ENCODE data around the gene PKN1. TPM values are rescaled to one million over a fixed set of nuclear protein-coding genes. Genes with fewer than 3 reads are reported as not detected.
"Not testable (repeated sequence)": the region's sequence is repeated elsewhere in the genome, so short reads cannot be mapped to it uniquely, and the experiment has no call there.

Gene PKN1
- total RNA-seq, 3 donors from 2014 or later, result 171 to 213 (median 197) TPM

- Mint-ChIP-seq H3K36me3 (ENCODE audit: insufficient read depth) (peaks cover 36% of the 10 kb centered on the region), H3K4me3 (no peak overlapping the region)
- ATAC-seq, result peak; percentile 96 to 97
These were observed 17.2 kb downstream of the PKN1 start for GRCh38 chr19:14450168-14450874.

GRCh38 chr19:14450876-14451275 is 17.8 kb downstream of the PKN1 start:
- H3K9me3 Mint-ChIP-seq, result no peaks in the 10 kb centered on the region
- H3K36me3 Mint-ChIP-seq (ENCODE audit: insufficient read depth), result peaks cover 36% of the 10 kb centered on the region
- ATAC-seq, result no peak
- H3K4me1 Mint-ChIP-seq (ENCODE audit: low read depth), result peaks cover 12% of the 10 kb centered on the region
- no peaks in the 10 kb centered on the region for H3K27me3 Mint-ChIP-seq (ENCODE audit: low read depth)
- no peak overlapping the region for H3K4me3 Mint-ChIP-seq
- DNase-seq, result no peak

More at GRCh38 chr19:14450168-14450874, 17.2 kb downstream of the PKN1 start:
- Mint-ChIP-seq H3K27me3 (ENCODE audit: low read depth) (no peaks in the 10 kb centered on the region), H3K4me1 (ENCODE audit: low read depth) (peaks cover 12% of the 10 kb centered on the region), H3K9me3 (no peaks in the 10 kb centered on the region)
- peak; percentile 33 for DNase-seq

- peaks cover 29% of the 10 kb centered on the region for H3K36me3 Mint-ChIP-seq (ENCODE audit: insufficient read depth)
- not testable (repeated sequence) for DNase-seq; ATAC-seq; H3K27me3 Mint-ChIP-seq (ENCODE audit: low read depth); H3K9me3 Mint-ChIP-seq; H3K4me3 Mint-ChIP-seq
- peaks cover 12% of the 10 kb centered on the region for H3K4me1 Mint-ChIP-seq (ENCODE audit: low read depth)
These were observed 19.2 kb downstream of the PKN1 start for GRCh38 chr19:14452303-14452702.

- ATAC-seq (peak in 1 of 2 donors; percentile 90), DNase-seq (no peak)
- H3K9me3 Mint-ChIP-seq, result no peaks in the 10 kb centered on the region
- H3K4me3 Mint-ChIP-seq, result no peak overlapping the region
- H3K36me3 Mint-ChIP-seq (ENCODE audit: insufficient read depth), result peaks cover 21% of the 10 kb centered on the region
- H3K4me1 Mint-ChIP-seq (ENCODE audit: low read depth), result peaks cover 2% of the 10 kb centered on the region
- no peaks in the 10 kb centered on the region for H3K27me3 Mint-ChIP-seq (ENCODE audit: low read depth)
These were observed 26.6 kb downstream of the PKN1 start for GRCh38 chr19:14459703-14460102.

GRCh38 chr19:14460935-14461334 is 27.8 kb downstream of the PKN1 start:
- ATAC-seq, result no peak
- Mint-ChIP-seq H3K4me3 (no peak overlapping the region), H3K27me3 (ENCODE audit: low read depth) (no peaks in the 10 kb centered on the region)

GRCh38 chr19:14462401-14462800 is 29.3 kb downstream of the PKN1 start:
- not testable (repeated sequence) for H3K9me3 Mint-ChIP-seq; H3K4me3 Mint-ChIP-seq; ATAC-seq; H3K4me1 Mint-ChIP-seq (ENCODE audit: low read depth); DNase-seq; H3K27me3 Mint-ChIP-seq (ENCODE audit: low read depth)
- H3K36me3 Mint-ChIP-seq (ENCODE audit: insufficient read depth), result peaks cover 23% of the 10 kb centered on the region

More at GRCh38 chr19:14460935-14461334, 27.8 kb downstream of the PKN1 start:
- H3K36me3 Mint-ChIP-seq (ENCODE audit: insufficient read depth), result peaks cover 24% of the 10 kb centered on the region
- H3K4me1 Mint-ChIP-seq (ENCODE audit: low read depth), result peaks cover 2% of the 10 kb centered on the region
- no peaks in the 10 kb centered on the region for H3K9me3 Mint-ChIP-seq
- DNase-seq, result no peak

GRCh38 chr19:14463747-14464146 is 30.6 kb downstream of the PKN1 start:
- Mint-ChIP-seq H3K4me1 (ENCODE audit: low read depth) (peaks cover 2% of the 10 kb centered on the region), H3K36me3 (ENCODE audit: insufficient read depth) (peaks cover 28% of the 10 kb centered on the region), H3K4me3 (no peak overlapping the region), H3K27me3 (ENCODE audit: low read depth) (no peaks in the 10 kb centered on the region), H3K9me3 (no peaks in the 10 kb centered on the region)
- DNase-seq (no peak), ATAC-seq (no peak)

- Mint-ChIP-seq H3K36me3 (ENCODE audit: insufficient read depth) (peaks cover 20% of the 10 kb centered on the region), H3K27me3 (ENCODE audit: low read depth) (no peaks in the 10 kb centered on the region), H3K4me1 (ENCODE audit: low read depth) (peaks cover 4% of the 10 kb centered on the region), H3K4me3 (no peak overlapping the region), H3K9me3 (no peaks in the 10 kb centered on the region)
- ATAC-seq, result no peak
- no peak for DNase-seq
These were observed 34.3 kb downstream of the PKN1 start for GRCh38 chr19:14467391-14467790.

GRCh38 chr19:14467816-14468215 is 34.7 kb downstream of the PKN1 start:
- DNase-seq, result no peak
- no peak for ATAC-seq
- H3K27me3 Mint-ChIP-seq (ENCODE audit: low read depth), result peaks cover 2% of the 10 kb centered on the region
- no peaks in the 10 kb centered on the region for H3K9me3 Mint-ChIP-seq
- H3K4me3 Mint-ChIP-seq, result no peak overlapping the region
- H3K36me3 Mint-ChIP-seq (ENCODE audit: insufficient read depth), result peaks cover 16% of the 10 kb centered on the region
- H3K4me1 Mint-ChIP-seq (ENCODE audit: low read depth), result peaks cover 5% of the 10 kb centered on the region

GRCh38 chr19:14470031-14470876 is 37.1 kb downstream of the PKN1 start:
- Mint-ChIP-seq H3K36me3 (ENCODE audit: insufficient read depth) (peaks cover 9% of the 10 kb centered on the region), H3K9me3 (no peaks in the 10 kb centered on the region), H3K4me1 (ENCODE audit: low read depth) (peaks cover 17% of the 10 kb centered on the region), H3K4me3 (no peak overlapping the region), H3K27me3 (ENCODE audit: low read depth) (peaks cover 14% of the 10 kb centered on the region)
- ATAC-seq (no peak), DNase-seq (no peak)

GRCh38 chr19:14471436-14472187 is 38.5 kb downstream of the PKN1 start:
- no peak for ATAC-seq

GRCh38 chr19:14472202-14472938 is 39.3 kb downstream of the PKN1 start:
- ATAC-seq, result peak; percentile 70
- Mint-ChIP-seq H3K4me1 (ENCODE audit: low read depth) (peaks cover 32% of the 10 kb centered on the region), H3K27me3 (ENCODE audit: low read depth) (peaks cover 22% of the 10 kb centered on the region), H3K4me3 (peak overlapping the region; percentile 24), H3K36me3 (ENCODE audit: insufficient read depth) (peaks cover 9% of the 10 kb centered on the region), H3K9me3 (no peaks in the 10 kb centered on the region)
- peak; percentile 91 for DNase-seq

More at GRCh38 chr19:14471436-14472187, 38.5 kb downstream of the PKN1 start:
- H3K9me3 Mint-ChIP-seq, result no peaks in the 10 kb centered on the region
- H3K36me3 Mint-ChIP-seq (ENCODE audit: insufficient read depth), result peaks cover 9% of the 10 kb centered on the region
- H3K4me1 Mint-ChIP-seq (ENCODE audit: low read depth), result peaks cover 30% of the 10 kb centered on the region
- DNase-seq, result no peak
- no peak overlapping the region for H3K4me3 Mint-ChIP-seq
- peaks cover 21% of the 10 kb centered on the region for H3K27me3 Mint-ChIP-seq (ENCODE audit: low read depth)

GRCh38 chr19:14473073-14473977 is 40.2 kb downstream of the PKN1 start:
- ATAC-seq (no peak), DNase-seq (no peak)
- peaks cover 4% of the 10 kb centered on the region for H3K36me3 Mint-ChIP-seq (ENCODE audit: insufficient read depth)
- peaks cover 32% of the 10 kb centered on the region for H3K4me1 Mint-ChIP-seq (ENCODE audit: low read depth)
- H3K9me3 Mint-ChIP-seq, result no peaks in the 10 kb centered on the region
- H3K4me3 Mint-ChIP-seq, result peak overlapping the region; percentile 31
- peaks cover 22% of the 10 kb centered on the region for H3K27me3 Mint-ChIP-seq (ENCODE audit: low read depth)

All from activated T-cell treated with anti-CD3 and anti-CD28 coated beads, Interleukin-2, amount 50 U/mL, for 4 hours (primary cell).